NCI-H1417 treated with DMSO at 0.1 percent for 48 hours (cell line): Measurements from ENCODE around the gene KBTBD12.

Source experiments
- DNase-seq: peaks from one replicate; lab custom pipeline; 2025; lab: John Stamatoyannopoulos, UW

Gene KBTBD12

DNA sequence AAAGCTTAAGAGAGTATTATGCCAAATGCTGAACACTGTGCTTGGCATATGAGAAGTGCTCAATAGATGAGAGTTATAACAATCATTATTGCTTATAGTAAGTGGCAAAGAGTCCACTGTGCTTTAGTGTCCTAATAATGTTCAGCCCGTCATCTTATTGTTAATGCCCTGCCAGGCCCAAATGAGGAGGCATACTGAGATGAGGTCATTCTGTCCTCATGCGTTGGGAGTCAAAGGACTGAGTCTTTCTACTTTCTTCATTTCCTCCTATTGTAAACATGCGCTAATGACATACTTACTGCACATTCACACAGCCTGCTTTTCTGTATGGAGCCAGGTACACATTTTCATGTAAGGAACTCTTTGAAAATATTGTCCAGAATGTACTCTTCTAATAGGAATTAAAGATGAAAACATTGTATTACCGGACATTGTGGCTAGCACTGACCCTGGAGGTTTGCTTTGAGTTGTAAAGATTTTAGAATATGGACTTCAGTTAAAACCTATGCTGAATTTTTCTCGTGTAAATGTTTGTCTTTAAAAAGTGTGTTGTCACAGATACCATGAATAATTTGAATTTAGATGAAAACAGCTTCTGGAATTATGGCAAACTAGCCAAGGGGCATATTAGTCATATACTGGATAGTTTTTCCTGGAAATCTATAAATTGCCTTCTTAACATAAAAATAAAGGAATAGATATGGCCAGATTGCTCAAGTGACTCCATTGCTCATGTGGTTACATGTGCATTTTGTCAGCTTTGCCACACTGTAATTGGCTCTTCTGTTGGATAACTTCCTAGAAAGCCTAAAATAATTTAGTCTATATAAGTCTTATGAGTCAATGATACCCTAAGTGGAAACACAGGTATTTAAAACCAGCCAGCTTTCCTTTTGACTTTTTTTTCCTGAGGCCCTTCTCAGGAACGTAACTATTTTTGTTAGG is 38.3 kb downstream of the KBTBD12 start:
- no peak for DNase-seq

- no peak for DNase-seq
Observed at GRCh38 chr3:127954640-127955039, 39.6 kb downstream of the KBTBD12 start.

- DNase-seq, result no peak
Observed at GRCh38 chr3:127955728-127956127, 40.7 kb downstream of the KBTBD12 start.

DNA sequence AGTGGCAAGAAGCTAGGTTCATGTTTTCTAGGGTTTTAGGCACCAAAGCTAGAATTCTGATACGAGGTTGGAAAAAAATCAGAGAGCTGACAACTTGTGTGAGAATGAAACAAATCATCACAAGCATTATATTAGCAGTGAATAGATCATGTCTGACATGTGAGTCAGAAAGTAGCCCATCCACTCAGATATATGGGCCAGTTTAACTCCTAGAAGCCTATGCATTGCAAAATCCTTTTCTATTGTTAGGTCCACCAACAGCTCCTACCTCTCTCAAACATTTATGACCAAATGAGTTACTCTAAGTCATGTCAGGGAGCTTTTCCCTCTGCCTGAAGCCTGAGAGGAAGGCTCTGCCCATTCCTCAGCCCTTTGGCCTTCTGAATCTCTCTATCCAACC is 44.0 kb downstream of the KBTBD12 start:
- DNase-seq, result no peak

DNA sequence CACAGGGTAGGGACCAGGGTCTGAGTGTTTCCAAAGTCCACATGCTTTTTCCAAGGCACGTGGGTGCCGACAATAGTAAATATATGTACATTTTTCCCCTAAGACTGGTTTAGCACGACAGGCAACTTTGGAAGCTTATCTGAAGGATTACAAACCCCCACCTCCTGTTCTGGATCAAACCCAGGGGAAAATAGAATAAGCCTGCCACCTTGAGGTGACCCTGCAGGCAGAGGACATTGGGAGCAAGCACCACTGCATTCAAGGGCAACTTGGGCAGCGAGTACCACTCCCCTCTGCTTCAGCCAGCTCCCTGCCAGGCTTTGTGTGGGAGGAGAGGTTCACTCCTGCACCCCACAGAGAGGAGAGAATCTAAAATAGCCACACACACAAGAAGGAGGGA is 44.8 kb downstream of the KBTBD12 start:
- peak; percentile 69 for DNase-seq

GRCh38 chr3:127960421-127960965 is 45.5 kb downstream of the KBTBD12 start:
- no peak for DNase-seq

DNA sequence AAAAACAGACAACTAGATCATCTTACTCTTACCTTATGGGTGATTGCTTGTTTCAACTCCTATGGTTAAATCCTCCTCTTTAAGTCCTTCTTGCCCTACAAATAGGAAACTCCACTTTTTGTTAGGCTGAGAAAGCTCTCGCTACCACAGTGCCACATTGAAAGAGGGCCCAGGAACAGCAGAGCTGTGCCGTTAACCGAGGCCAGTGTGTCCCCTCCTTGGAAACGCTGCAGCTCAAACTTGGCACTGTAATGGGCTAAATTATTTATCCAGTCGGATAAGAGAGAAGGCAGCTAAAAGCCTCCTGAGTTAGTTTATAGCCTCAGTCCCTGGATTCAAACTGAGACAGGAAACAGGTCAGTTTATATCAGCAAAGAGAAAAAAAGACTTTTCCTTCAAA is 46.1 kb downstream of the KBTBD12 start:
- DNase-seq, result no peak

GRCh38 chr3:127961963-127962362 is 46.9 kb downstream of the KBTBD12 start:
- DNase-seq, result no peak

- DNase-seq, result no peak
Observed at GRCh38 chr3:127962937-127963336, 47.9 kb downstream of the KBTBD12 start.

DNA sequence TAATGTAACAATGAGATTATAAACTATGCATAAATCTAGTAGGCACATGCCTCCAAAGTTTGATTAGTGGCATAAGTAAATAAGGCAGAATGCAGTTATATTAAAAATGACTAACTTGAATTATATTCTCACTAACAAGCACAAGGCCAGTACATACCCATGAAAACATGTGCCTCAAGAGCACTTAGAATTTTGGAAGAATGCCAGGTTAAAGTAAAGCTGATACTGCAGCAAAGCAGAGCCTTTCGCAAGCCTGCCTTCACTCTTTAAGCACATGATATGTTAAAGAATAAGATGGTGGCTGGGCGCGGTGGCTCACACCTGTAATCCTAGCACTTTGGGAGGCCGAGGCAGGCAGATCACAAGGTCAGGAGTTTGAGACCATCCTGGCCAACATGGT is 49.0 kb downstream of the KBTBD12 start:
- DNase-seq, result peak; percentile 79

DNA sequence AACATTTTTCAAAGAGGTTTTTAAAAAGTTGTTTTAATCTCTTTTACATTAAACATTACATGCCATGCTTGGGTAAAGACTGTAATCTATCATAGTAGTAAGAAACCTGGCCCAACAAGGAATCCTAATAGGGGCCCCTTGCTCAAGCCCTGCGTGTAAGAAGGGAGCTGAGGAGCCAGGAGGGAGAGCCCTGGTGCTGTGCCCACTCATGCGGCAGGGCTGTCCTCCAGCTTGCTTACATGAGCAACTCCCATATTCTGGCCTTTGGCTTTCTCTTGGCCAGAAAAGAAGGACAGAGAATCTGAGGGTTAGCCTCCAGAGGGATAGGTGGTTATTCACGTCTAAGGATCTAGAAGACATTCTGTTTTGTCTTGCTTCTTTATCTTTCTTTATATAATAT is 49.8 kb downstream of the KBTBD12 start:
- DNase-seq, result no peak

DNA sequence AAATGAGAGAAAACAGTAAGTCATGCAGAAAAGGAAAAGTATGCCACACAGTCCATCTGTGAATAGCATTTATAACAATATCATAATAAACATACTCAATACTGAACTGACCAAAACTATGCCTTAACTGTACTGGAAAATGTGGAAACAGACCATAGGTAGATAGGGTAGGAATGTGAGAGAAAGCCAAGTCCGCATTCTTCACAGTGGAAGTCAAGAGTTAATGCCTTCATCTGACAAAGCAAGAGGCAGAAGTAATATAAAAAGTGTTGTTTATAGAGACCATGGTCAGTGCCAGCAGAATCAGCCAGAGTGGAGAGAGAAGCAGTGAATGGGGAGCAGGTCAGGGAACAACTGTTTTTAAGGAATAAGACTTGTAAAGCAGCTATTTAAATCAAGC is 52.3 kb downstream of the KBTBD12 start:
- no peak for DNase-seq

DNA sequence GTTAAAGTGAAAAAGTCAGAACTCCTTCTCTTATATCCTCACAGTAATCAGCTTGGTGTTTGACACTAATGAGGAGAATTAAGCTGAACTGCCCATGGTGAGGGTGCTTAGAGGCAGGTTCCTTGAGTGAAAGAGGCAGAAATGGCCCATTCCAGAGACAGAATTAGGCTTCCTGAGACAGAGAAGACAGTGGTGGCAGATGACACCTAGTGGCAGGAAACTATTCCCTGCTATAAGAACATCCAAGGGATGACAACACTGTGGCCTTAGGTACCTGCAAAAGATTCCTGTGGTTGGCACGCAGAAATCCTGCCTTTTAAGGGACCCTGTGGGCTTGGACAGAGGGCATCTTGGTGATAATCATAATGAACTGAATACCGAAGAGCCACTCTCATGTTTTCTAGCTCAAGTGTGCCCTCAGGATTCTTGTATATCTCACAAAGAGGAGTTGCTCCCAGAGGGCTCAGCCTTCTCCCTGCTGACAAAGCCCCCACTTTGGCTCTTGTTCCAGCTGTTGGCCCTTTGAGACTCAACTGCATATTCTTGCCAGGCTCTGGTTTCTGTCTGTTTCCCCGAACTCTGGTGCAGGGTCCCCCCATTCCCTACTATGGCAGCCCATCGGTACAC is 56.0 kb downstream of the KBTBD12 start:
- peak; percentile 8 for DNase-seq

DNA sequence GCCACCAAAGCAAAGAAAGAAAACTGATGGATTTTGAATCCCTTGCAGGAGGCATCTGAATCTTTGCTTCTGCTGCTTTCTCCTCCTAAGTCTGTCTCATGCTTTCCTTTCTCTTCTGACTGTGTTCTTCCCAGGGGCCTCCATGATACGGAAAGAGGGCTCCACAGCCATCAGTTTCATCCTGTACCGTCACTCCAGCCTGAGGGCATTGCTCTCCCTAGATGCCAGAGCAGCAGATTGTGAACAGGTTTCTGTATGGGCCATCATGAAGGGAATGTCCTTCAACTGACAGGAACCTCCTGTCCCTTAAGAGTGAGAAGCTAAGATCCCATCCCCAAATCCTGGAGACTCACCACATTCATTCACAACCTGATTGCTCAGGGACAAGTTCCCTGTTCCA is 59.2 kb downstream of the KBTBD12 start:
- no peak for DNase-seq

DNA sequence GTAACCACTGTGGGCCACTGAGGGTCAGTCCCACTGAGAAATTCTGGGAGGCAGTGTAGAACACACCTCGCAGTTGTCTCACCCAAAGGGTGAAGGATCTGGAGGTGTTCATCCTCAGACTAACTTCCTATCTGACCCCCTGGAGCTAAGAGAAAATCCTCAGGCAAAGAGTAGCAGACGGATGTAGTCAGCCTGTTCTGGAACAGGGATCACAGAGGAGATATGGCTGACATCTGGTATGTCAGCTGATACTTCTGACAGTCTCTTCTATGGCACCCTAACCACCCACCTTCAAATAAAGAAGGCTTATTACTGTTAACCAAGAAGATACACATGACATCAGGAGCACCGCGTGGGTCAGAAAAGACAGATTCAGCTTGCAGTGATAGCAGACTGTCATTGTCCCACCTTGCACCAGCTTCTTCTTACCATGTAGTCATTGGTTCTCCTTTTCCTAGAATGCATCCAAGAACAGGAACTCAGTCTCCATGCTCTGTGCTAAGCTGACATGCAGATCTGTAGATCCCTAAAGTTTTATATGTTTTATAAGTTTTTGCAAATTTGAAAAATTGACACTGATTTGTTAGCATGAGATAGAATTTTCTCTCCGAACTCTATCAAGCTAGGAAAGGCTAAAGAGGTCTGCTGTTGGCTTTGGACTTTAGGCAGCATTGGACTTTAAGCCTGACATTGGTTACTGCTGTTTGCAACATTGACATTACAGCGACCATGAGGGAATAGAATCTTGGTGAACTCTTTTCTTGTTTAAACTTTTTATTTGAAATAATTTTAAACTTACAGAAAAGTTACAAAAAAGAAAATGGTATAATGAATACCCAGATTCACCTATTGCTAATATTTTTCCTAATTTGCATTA is 60.4 kb downstream of the KBTBD12 start:
- no peak for DNase-seq

- DNase-seq, result no peak
Observed at GRCh38 chr3:127978636-127979035, 63.6 kb downstream of the KBTBD12 start.

DNA sequence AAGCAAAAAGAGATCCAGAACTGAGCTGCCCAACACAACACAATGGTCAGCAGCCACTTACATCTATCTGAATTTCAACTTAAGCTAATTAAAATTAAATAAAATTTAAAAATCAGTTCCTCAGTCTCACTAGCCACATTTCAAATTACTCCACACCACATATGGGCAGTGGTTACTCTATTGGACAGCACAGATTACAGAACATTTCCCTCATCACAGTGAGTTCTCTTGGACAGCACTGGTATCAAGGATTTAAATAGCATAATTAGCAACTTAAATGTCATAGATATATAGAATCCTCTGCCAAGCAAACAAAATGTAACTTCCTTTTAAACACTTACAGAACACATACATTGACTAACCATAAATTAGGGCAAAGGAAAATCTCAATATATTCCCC is 64.4 kb downstream of the KBTBD12 start:
- DNase-seq, result no peak

GRCh38 chr3:127981097-127981496 is 66.1 kb downstream of the KBTBD12 start:
- no peak for DNase-seq

GRCh38 chr3:127982155-127982554 is 67.1 kb downstream of the KBTBD12 start:
- no peak for DNase-seq

DNA sequence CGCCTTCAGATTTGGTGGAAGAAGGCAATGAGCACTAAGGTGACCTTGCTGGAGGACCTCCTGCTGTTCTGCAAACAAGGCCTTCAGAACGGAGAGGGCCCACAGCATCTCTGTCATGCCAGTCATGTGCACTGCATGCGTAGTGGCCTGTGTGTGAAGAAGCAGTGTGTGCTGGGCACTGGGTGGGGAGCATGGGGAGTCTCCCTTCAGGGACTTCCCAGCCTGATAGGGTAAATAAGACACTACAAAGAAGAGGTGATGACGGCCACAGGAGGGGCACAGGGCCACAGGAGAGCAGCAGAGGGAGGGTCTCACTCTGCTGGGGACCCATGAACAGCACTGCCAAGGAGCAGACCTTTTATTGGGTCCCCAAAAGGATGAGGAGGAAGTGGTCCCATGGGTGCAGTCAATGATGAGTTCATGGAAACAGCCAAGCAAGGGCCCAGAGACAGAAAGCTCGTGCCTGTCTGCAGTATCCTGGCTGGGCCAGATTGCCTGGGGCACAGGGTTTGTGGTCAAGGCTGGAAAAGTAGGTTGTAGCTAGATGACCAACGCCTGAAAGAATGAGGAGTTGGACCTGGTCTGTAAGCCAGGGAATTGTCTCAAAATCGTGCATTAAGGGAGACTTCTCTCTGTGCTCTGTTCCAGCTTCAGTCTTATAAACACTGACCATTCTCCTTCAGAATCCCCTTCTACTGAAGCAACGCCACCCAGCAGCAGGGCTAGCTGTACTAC is 69.4 kb downstream of the KBTBD12 start:
- DNase-seq, result no peak

- no peak for DNase-seq
Observed at GRCh38 chr3:127985216-127985615, 70.2 kb downstream of the KBTBD12 start.
